Activated CD4-positive, alpha-beta T cell treated with anti-CD3 and anti-CD28 coated beads, Interleukin-2, Interleukin-4, amounts not matched to agents 100 ng/mL and 50 ng/mL, durations not matched to agents 16 hours and 8 hours (primary cell): ENCODE results near the gene CHCHD6.
"Not testable (repeated sequence)": the region's sequence is repeated elsewhere in the genome, so short reads cannot be mapped to it uniquely, and the experiment has no call there.

Experiments used
- DNase-seq: peaks from one replicate; pipeline ENCODE4 v3.0.0-alpha.2; 2020; ENCODE audit warnings: low spot score

The CHCHD6 gene

GRCh38 chr3:126766653-126767052 is 62.6 kb downstream of the CHCHD6 start:
- no peak for DNase-seq

DNA sequence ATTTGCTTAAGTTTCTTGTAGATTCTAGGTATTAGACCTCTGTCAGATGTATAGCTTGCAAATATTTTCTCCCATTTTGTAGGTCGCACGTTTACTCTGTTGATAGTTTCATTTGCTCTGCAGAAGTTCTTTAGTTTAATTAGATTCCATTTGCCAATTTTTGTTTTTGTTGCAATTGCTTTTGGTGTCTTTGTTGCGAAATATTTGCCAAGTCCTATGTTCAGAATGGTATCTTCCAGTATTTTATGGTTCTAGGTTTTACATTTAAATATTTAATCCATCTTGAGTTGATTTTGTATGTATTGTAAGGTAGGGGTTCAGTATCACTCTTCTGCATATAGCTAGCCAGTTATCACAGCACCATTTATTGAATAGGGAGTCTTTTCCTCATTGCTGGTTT is 64.9 kb downstream of the CHCHD6 start:
- no peak for DNase-seq

DNA sequence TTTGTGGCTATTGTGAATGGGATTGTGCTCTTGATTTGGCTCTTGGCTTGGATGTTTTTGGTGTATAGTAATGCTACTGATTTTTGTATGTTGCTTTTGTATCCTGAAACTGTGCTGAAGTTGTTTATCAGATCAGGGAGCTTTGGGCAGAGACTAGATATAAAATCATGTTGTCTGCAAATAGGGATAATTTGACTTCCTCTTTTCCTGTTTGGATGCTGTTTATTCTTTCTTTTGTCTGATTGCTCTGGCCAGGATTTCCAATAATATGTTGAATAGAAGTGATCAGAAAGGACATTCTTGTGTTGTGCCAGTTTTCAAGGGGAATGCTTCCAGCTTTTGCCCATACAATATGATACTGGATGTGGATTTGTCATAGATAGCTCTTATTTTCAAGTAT is 66.1 kb downstream of the CHCHD6 start:
- no peak for DNase-seq

DNA sequence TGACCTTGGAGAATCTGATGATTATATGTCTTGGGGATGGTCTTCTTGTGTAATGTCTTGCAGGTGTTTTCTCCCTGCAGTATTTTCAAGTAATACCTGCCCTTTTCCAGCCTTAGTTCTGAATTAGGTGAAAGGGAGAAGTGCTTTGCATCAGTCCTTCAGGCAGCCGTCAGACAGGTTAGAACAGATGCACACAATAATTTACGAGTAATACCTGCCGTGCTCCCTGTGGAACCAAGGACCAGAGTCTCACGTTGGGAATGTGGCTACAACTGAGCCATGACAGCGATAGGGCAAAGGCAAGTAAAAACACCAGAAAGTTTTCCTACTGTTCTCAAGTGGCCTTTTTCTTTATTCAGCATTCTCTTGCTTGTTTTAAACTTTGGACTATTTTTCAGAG is 69.1 kb downstream of the CHCHD6 start:
- no peak for DNase-seq

DNA sequence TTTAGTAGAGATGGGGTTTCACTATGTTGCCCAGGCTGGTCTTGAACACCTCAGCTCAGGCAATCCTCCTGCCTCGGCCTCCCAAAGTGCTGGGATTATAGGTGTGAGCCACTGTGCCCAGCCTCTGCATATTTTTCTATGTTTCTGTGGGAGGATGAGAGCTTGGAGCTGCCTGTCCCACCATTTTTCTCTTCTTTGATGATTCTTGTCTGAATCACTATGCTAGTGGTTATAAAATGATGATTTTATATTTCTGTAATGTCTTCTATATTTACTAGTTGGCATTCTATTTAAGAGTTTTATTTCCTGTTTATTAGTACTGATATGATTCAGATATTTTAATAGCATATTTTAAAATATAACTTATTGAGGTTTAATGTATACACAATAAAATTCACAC is 69.7 kb downstream of the CHCHD6 start:
- no peak for DNase-seq

DNA sequence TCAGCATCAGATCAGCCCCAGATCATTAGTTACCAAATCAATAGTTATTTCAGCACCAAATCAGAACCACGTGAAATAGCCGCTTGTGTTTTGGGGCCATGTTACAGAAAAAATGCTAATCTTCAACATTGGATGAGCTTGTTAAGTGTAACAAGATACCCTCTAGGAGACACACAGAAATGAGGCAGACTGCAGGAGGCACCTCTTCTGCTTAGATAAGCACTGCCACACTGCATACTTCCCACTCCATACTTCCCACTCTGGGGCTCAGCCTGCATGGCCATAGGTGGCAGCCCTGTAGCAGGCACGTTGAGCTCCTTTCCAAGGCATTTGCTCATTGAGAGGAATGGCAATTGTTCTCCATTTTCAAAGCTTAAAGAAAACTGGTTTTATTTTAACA is 73.3 kb downstream of the CHCHD6 start:
- no peak for DNase-seq

DNA sequence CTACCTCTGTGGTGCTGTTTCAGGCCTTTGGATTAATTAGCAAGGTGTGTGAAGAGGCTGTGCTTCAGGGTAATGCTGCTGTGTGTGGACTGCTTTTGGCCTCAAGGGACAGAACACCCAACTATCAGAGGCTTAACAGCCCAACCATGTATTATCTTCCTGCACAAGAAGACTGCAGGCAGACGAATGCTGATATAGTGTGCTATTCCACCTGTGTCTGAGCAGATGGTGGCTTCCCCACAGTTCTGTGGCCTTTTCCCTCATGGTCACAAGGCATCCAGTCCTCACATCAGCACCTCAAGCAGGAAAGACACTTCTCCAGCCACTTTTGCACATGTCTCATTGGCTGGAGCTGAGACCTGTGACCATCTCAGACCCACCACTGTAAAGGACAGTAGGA is 76.6 kb downstream of the CHCHD6 start:
- DNase-seq, result no peak

- no peak for DNase-seq
Observed at GRCh38 chr3:126781406-126781805, 77.4 kb downstream of the CHCHD6 start.

- no peak for DNase-seq
Observed at GRCh38 chr3:126781889-126782491, 78.0 kb downstream of the CHCHD6 start.

DNA sequence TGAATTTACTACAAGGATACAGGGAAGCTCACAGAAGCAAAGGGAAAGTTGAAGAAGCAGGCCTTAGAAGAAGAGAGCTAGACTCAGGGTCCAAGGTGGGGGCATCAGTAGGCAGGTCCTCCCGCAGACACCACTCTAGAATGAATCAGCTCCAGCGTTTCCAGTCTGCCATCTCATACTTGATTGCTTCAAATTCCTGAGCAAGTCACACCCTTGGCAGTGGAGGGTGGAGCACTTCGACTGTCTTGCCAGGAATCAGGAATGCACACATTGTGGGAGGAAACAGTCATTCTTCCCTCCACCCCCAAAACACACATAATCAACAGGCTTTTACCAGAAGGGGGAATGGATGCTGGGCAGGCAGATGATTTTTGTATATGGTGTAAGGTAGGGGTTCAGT is 78.5 kb downstream of the CHCHD6 start:
- no peak for DNase-seq

DNA sequence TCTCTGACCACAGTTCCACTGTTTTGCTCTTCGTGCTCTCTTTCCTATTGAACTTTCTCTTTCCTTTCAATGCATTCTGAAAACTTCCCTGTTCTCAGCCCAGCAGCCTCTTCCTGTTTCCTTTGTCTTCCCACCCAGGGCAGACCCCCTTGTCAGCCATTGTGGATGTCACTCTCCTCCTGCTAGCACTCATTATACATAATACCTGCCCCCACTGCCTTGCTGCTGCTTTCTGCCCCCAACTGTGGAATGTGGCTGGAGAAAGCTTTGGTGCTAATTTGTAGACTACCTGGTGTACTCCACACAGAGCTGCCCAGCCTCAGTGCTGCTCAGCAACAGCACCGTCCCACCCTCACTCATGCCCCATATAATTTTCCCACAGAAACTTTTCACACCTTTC is 80.2 kb downstream of the CHCHD6 start:
- no peak for DNase-seq

- not testable (repeated sequence) for DNase-seq
Observed at GRCh38 chr3:126791320-126791719, 87.3 kb downstream of the CHCHD6 start.

DNA sequence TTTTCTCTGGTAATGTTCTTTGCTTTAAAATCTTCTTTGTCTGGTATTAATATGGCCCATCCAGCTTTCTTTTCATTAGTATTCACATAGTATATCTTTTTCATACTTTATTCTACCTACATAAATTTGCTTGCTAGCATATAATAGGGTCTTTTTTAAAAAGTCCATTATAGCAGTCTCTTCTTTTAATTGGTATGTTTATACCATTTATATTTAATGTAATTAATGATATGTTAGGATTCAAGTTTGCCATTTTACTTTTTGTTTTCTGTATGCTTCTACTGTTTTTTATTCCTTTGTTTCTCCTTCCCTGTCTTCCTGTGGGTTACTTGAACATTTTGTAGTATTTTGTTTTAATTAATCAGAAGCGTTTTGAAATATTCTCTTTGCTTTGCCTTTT is 89.0 kb downstream of the CHCHD6 start:
- DNase-seq, result no peak

GRCh38 chr3:126797563-126797962 is 93.5 kb downstream of the CHCHD6 start:
- no peak for DNase-seq

GRCh38 chr3:126798521-126798920 is 94.5 kb downstream of the CHCHD6 start:
- DNase-seq, result no peak

- no peak for DNase-seq
Observed at GRCh38 chr3:126799099-126799498, 95.1 kb downstream of the CHCHD6 start.

DNA sequence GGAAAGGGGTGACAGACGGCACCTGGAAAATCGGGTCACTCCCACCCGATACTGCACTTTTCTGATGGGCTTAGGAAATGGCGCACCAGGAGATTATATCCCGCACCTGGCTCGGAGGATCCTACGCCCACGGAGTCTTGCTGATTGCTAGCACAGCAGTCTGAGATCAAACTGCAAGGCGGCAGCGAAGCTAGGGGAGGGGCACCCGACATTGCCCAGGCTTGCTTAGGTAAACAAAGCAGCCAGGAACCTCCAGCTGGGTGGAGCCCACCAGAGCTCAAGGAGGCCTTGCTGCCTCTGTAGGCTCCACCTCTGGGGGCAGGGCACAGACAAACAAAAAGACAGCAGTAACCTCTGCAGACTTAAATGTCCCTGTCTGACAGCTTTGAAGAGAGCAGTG is 97.3 kb downstream of the CHCHD6 start:
- DNase-seq, result not testable (repeated sequence)

DNA sequence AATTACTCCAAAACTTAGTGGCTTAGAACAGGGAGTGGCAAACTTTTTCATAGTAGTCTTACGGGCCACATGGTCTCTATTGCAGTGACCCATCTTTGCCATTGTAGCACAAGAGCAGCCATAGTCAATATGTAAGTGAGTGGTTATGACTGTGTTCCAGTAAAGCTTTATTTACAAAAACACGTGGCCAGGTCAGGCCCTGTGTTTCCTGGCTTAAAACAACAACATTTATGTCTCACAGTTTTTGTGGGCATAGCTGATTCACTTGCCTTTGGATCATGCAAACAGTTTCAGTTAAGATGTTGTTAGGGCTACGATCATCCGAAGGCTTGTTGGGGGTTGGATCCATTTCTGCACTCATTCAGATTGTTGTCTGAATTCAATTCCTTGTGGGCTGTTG is 103.8 kb downstream of the CHCHD6 start:
- no peak for DNase-seq

DNA sequence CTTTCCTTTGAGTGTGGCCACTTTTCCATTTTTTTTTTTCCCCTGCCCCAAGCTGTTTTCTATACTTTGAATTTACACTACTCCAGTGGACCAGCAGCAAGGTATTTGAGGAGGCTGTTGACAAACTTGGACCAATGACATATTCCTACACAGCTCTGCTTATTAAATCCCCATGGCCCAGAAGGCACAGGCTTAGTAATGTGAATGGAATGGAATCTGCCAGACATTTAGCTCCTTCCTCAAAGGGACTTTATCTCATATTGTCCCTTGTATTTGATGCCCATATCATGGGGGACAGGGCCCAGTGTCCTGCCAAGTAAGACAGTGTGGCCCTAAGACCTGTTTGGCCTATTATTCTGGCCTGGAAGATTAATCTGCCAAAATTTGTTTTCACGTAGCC is 107.5 kb downstream of the CHCHD6 start:
- no peak for DNase-seq

GRCh38 chr3:126816298-126816697 is 112.3 kb downstream of the CHCHD6 start:
- DNase-seq, result no peak

DNA sequence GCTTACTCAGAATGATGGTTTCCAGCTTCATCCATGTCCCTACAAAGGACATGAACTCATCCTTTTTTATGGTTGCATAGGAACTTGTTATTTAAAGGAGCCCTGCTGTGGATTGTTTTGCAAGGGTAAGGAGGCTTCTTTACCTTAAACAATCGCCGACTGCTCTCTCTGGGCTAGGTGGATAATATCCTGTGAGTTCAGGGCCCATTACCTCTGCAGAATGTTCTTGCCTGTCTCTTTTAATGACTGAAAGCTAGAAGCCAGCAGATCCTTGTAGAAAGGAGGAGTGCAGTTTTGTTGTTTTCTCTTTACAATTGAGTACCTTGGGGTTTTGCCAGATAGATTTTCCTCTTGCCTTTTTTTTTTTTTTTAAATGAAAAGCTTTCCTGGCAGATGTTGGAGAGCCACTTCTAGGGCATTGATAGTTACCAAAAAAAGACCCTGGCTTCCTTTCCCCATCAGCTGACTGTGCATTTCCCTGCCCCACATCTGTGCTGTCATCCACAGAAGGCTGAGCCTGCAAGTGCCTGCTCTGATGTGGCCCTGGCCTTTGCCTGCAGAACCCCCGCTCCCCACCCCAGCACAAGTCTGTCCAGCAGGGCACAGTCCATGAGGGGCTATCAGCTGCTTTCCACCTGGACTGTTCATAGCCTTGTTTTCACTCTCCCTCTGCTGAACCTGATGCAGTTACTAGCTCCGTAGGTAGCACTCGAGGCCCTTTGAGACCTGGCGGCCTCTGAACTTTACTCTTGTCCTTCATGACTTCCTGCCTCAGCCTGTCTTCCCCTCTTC is 113.1 kb downstream of the CHCHD6 start:
- DNase-seq, result no peak

DNA sequence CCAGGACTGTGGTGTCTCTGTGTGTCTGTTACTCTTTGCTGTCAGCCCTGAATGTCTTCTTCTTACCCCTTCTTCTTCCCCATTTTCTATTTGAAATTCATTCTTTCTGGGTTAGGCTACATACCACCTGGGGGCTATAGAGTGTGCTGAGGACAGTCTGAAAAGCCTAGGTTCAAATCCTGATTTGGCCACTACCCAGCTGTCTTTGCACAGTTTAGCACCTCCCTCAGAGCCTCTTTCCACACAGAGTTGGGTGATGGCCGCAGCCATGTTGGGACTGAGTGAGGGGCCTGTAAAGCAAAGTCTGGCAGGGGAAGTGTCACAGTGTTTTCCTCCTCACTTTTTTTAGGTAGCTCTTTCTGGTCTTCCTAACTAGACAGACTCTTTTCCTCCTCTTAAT is 113.7 kb downstream of the CHCHD6 start:
- no peak for DNase-seq

DNA sequence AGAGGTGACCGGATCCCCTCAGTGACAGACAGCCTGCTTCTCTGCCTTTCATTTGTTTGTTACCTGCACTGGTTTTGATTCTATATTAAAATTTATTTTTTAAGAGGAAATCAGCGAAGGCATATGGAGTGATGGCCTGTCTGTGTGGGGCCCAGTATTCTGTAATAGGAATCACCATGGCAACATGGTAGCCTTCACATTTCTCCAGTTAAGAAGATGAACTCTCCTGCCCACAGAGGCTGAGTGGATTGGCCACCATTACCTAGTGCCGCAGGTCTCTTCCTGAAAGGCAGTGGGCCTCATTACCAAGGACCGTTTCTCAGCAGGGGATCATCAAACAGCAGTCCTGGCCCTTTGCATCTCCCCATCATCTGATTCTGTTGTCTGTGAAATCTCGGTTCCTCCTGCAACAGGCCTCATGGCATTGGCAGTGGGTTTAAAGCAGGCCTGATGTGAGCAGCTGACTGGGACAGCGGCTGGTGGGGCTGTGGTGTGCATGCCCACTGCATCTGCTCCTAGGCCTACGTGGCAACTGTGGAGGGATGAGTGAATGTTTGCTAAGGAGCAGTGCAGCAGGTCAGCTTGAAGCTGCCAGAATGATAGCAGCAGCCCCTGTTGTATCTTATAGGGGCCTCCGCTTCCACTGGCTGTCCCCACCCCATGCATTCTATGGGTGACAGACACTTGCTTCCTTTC is 114.5 kb downstream of the CHCHD6 start:
- DNase-seq, result no peak
